Measurements from ENCODE around the gene GRIK5.
"Not testable (repeated sequence)": the region's sequence is repeated elsewhere in the genome, so short reads cannot be mapped to it uniquely, and the experiment has no call there.

GRCh38 chr19:42012747-42013146 is 57.3 kb downstream of the GRIK5 start:
- TF ChIP-seq POLR2A (IDR thresholded peaks at IDR 0.05): not testable (repeated sequence)
- TF ChIP-seq, protein P1, sequence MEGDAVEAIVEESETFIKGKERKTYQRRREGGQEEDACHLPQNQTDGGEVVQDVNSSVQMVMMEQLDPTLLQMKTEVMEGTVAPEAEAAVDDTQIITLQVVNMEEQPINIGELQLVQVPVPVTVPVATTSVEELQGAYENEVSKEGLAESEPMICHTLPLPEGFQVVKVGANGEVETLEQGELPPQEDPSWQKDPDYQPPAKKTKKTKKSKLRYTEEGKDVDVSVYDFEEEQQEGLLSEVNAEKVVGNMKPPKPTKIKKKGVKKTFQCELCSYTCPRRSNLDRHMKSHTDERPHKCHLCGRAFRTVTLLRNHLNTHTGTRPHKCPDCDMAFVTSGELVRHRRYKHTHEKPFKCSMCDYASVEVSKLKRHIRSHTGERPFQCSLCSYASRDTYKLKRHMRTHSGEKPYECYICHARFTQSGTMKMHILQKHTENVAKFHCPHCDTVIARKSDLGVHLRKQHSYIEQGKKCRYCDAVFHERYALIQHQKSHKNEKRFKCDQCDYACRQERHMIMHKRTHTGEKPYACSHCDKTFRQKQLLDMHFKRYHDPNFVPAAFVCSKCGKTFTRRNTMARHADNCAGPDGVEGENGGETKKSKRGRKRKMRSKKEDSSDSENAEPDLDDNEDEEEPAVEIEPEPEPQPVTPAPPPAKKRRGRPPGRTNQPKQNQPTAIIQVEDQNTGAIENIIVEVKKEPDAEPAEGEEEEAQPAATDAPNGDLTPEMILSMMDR (IDR thresholded peaks at IDR 0.05): not testable (repeated sequence)

Measured in esophagus squamous epithelium (tissue), 4 donors.